MM.1S (cell line): Measurements from ENCODE around the gene ENTPD8.

Source experiments
- EZH2 ChIP-seq: fragments of 300-600 bp; sonication (generic); optimal IDR thresholded peaks from 2 replicates; pipeline ENCODE3; 2017; ENCODE audit warnings: low read depth, mild to moderate bottlenecking, antibody characterized with exemption, low read length, mixed read lengths
- EZH2phosphoT487 ChIP-seq: fragments of 300-600 bp; sonication (generic); IDR thresholded peaks from 2 replicates; pipeline ENCODE4 v1.6.1; 2018; ENCODE audit warnings: antibody characterized with exemption, low read length
- TF ChIP-seq, protein P1 (sequence below): fragments of 300-600 bp; sonication (generic); IDR thresholded peaks from 2 replicates; pipeline ENCODE4 v1.5.1; 2016; ENCODE audit warnings: antibody characterized with exemption, low read length, mixed read lengths

DNA sequence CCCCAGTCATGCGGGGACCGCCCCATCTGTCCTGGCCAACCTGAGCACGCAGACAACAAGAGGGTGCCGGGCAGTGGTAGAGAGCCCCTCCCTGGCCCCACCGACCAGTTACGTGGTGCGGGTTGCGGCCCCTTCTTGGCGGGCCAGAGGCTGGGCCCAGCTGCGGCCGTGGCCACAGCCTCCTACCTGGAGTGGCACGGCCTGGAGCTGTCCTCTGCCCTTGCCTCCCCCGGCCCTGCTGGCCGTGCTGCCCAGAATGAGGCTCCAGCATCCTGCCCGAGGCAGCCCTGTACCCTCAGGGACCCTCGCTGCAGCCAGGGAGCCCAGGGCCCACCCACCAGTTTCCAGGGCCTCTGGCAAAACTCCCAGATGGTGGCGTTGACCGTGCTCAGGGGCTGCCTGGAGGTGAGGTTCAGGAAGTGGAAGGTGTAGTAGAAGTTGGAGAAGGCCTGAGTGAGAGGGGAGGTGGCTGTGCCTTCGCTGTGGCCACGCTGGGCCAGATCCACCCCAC lies 5.7 kb downstream of the ENTPD8 start:
- TF ChIP-seq, protein P1, sequence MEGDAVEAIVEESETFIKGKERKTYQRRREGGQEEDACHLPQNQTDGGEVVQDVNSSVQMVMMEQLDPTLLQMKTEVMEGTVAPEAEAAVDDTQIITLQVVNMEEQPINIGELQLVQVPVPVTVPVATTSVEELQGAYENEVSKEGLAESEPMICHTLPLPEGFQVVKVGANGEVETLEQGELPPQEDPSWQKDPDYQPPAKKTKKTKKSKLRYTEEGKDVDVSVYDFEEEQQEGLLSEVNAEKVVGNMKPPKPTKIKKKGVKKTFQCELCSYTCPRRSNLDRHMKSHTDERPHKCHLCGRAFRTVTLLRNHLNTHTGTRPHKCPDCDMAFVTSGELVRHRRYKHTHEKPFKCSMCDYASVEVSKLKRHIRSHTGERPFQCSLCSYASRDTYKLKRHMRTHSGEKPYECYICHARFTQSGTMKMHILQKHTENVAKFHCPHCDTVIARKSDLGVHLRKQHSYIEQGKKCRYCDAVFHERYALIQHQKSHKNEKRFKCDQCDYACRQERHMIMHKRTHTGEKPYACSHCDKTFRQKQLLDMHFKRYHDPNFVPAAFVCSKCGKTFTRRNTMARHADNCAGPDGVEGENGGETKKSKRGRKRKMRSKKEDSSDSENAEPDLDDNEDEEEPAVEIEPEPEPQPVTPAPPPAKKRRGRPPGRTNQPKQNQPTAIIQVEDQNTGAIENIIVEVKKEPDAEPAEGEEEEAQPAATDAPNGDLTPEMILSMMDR: no peak
- TF ChIP-seq EZH2 (no peak), EZH2phosphoT487 (no peak)
